Neutrophil (primary cell): Measurements from ENCODE around the gene PCSK4.
"Not testable (repeated sequence)": the region's sequence is repeated elsewhere in the genome, so short reads cannot be mapped to it uniquely, and the experiment has no call there.

ENCODE experiments used
- H3K27ac ChIP-seq: fragments of 200-600 bp; sonication (generic); 2 replicates; pipeline ENCODE4 v1.5.1; 2016; ENCODE audit warnings: mild to moderate bottlenecking, moderate library complexity
- H3K27me3 ChIP-seq: fragments of 200-600 bp; sonication (generic); 2 replicates; pipeline ENCODE4 v1.6.0; 2016; ENCODE audit warnings: mild to moderate bottlenecking
- H3K36me3 ChIP-seq: fragments of 200-600 bp; sonication (generic); 2 replicates; pipeline ENCODE4 v1.5.1; 2017
- H3K4me1 ChIP-seq, 2 experiments: fragments of 200-600 bp in 1 of 2; sonication (generic) in 1 of 2; 1 replicate in 1 of 2; 2 replicates in 1 of 2; pipeline versions ENCODE4 v1.5.1 to v1.6.1; 2013 to 2016; ENCODE audit warnings: low read depth in 1 of 2, low read length in 1 of 2, mild to moderate bottlenecking in 1 of 2, moderate library complexity in 1 of 2; ENCODE audit not compliant: control insufficient read depth in 1 of 2, insufficient read depth in 1 of 2
- H3K4me3 ChIP-seq, 2 experiments: fragments of 200-600 bp in 1 of 2; sonication (generic) in 1 of 2; 1 replicate in 1 of 2; 2 replicates in 1 of 2; pipeline ENCODE4 v1.5.1; 2013 to 2016; ENCODE audit warnings: low read depth in 1 of 2, low read length in 1 of 2, mild to moderate bottlenecking in 1 of 2, moderate library complexity in 1 of 2
- H3K9me3 ChIP-seq: fragments of 200-600 bp; sonication (generic); 2 replicates; pipeline ENCODE4 v1.5.1; 2016
- CTCF ChIP-seq: fragments of 200-600 bp; sonication (generic); IDR thresholded peaks from 2 replicates; pipeline ENCODE4 v1.5.1; 2016; ENCODE audit warnings: antibody characterized with exemption

PCSK4 gene

GRCh38 chr19:1490311-1491113 lies at the start of gene PCSK4:
Gene PCSK4, minus strand, starts transcription at chr19:1490350. Its CDS starts 4 bp downstream, at chr19:1490346.
- Histone ChIP-seq H3K4me3 (peak within 1 kb of the TSS; percentile 61 to 68), H3K27me3 (peaks cover 67% of the 10 kb centered on the region), H3K36me3 (no peaks in the 10 kb centered on the region), H3K9me3 (peaks cover 8% of the 10 kb centered on the region), H3K4me1 (peaks cover 13 to 21% of the 10 kb centered on the region in 2 experiments), H3K27ac (peak within 1 kb of the TSS; percentile 27)
- no peak for TF ChIP-seq CTCF

- H3K4me3 ChIP-seq, H3K4me1 ChIP-seq: not testable (repeated sequence)
- H3K27me3 ChIP-seq: peaks cover 70% of the 10 kb centered on the region
These were observed 49.6 kb upstream of the PCSK4 start for GRCh38 chr19:1539749-1540148.

GRCh38 chr19:1538978-1539377 lies 48.8 kb upstream of the PCSK4 start:
- TF ChIP-seq CTCF: no peak
- Histone ChIP-seq H3K4me3 (no peak overlapping the region), H3K27ac (no peak overlapping the region), H3K4me1 (no peaks in the 10 kb centered on the region), H3K9me3 (no peaks in the 10 kb centered on the region), H3K27me3 (peaks cover 63% of the 10 kb centered on the region), H3K36me3 (no peaks in the 10 kb centered on the region)

More at GRCh38 chr19:1539749-1540148, 49.6 kb upstream of the PCSK4 start:
- H3K27ac ChIP-seq, H3K9me3 ChIP-seq, H3K36me3 ChIP-seq: not testable (repeated sequence)

- H3K9me3 ChIP-seq, H3K36me3 ChIP-seq, H3K27ac ChIP-seq, H3K4me1 ChIP-seq, H3K4me3 ChIP-seq: not testable (repeated sequence)
- peaks cover 51% of the 10 kb centered on the region for H3K27me3 ChIP-seq
These were observed 45.5 kb upstream of the PCSK4 start for GRCh38 chr19:1535699-1536098.

- no peak overlapping the region for H3K4me3 ChIP-seq
- no peaks in the 10 kb centered on the region for H3K4me1 ChIP-seq
- no peak for TF ChIP-seq CTCF
- no peaks in the 10 kb centered on the region for H3K9me3 ChIP-seq
- H3K27me3 ChIP-seq: peaks cover 43% of the 10 kb centered on the region
- H3K36me3 ChIP-seq: no peaks in the 10 kb centered on the region
- no peak overlapping the region for H3K27ac ChIP-seq
These were observed 44.8 kb upstream of the PCSK4 start for GRCh38 chr19:1534972-1535371.

GRCh38 chr19:1533510-1534150 lies 43.5 kb upstream of the PCSK4 start:
- Histone ChIP-seq H3K9me3 (no peaks in the 10 kb centered on the region), H3K4me3 (no peak overlapping the region), H3K4me1 (no peaks in the 10 kb centered on the region), H3K36me3 (no peaks in the 10 kb centered on the region), H3K27me3 (peaks cover 46% of the 10 kb centered on the region), H3K27ac (no peak overlapping the region)
- TF ChIP-seq CTCF: no peak
